ENCODE data around the gene KLHDC7B. TPM values are rescaled to one million over a fixed set of nuclear protein-coding genes. Genes with fewer than 3 reads are reported as not detected.

KLHDC7B gene
- polyA plus RNA-seq, 1 experiment = 0.04 TPM

GRCh38 chr22:50547263-50547985 is 1.7 kb downstream of the KLHDC7B start:
- Histone ChIP-seq H3K27me3 (ENCODE audit: control insufficient read depth, insufficient read depth, low read length) (peaks cover 52% of the 10 kb centered on the region), H3K27ac (ENCODE audit: low read depth, low read length) (no peak overlapping the region), H3K9me3 (ENCODE audit: control insufficient read depth, insufficient read depth, low read length) (no peaks in the 10 kb centered on the region; the same call in 1 of the 2 replicates), H3K4me3 (ENCODE audit: low read depth, low read length) (no peak overlapping the region)
- POLR2A ChIA-PET = interaction anchor here (0.6 to 1.5 kb wide), 2 partner anchors 8 to 22 kb away, joined by 3 to 4 read pairs; partner anchors contain the start of gene SCO2
- TF ChIP-seq CTCF (IDR thresholded peaks at IDR 0.05; ENCODE audit: low read depth, low read length) = no peak
- CTCF ChIA-PET = interaction anchor here (1.1 to 1.3 kb wide), 4 partner anchors 13 to 74 kb away, joined by 3 to 5 read pairs (median 4); partner anchors contain the start of genes SCO2 and SYCE3
- DNase-seq (ENCODE audit: low read depth, low spot score) = no peak

DNA sequence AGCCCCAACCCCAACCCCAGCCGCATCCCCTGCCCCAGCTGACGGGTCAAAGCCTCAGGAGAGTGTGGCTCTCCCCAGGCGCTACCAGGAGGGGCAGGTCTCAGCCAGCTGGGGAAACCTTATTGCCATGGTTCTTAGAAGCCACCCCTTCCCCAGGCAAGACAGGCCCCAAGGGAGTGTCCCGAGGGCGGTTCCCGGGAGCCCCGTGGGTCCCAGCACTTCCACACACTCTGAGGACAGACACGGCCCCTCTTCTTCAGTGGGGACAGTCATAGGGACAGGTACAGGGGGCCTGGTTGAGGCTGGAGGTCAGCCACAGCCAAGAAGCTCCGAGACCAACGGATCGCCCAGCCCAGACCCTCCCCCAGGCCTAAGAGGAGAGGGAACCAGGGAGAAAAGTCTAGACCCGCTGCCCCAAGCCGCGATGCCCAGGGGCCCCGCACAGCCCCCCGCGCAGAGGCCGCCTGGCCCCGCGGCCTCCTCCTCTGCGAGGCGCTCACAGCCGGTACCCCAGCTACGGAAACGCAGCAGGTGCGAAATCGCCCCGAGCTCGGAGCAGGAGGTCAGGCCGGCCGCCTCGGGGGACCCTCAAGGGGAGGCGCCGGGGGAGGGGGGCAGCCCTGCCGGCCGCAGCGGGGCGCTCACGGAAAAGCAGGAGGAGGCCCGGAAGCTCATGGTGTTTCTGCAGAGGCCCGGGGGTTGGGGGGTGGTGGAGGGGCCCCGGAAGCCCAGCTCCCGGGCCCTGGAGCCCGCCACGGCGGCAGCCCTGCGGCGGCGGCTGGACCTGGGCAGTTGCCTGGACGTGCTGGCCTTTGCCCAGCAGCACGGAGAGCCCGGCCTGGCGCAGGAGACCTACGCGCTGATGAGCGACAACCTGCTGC is 2.6 kb downstream of the KLHDC7B start:
- no peak for TF ChIP-seq CTCF (IDR thresholded peaks at IDR 0.05; ENCODE audit: low read depth, low read length)
- Histone ChIP-seq H3K4me3 (ENCODE audit: low read depth, low read length) (no peak overlapping the region), H3K27ac (ENCODE audit: low read depth, low read length) (no peak overlapping the region), H3K9me3 (ENCODE audit: control insufficient read depth, insufficient read depth, low read length) (no peaks in the 10 kb centered on the region; the same call in 1 of the 2 replicates), H3K27me3 (ENCODE audit: control insufficient read depth, insufficient read depth, low read length) (peaks cover 54% of the 10 kb centered on the region)
- DNase-seq (ENCODE audit: low read depth, low spot score) = no peak
- CTCF ChIA-PET = interaction anchor here (1.1 to 3.3 kb wide), 5 partner anchors 12 to 73 kb away, joined by 3 to 11 read pairs (median 5); partner anchors contain the start of genes SCO2 and SYCE3
- POLR2A ChIA-PET = interaction anchor here (0.6 to 1.5 kb wide), 2 partner anchors 9 to 23 kb away, joined by 3 to 4 read pairs; partner anchors contain the start of gene SCO2

GRCh38 chr22:50548921-50549790 is 3.5 kb downstream of the KLHDC7B start:
- Histone ChIP-seq H3K27me3 (ENCODE audit: control insufficient read depth, insufficient read depth, low read length) (peaks cover 54% of the 10 kb centered on the region), H3K4me3 (ENCODE audit: low read depth, low read length) (no peak overlapping the region), H3K27ac (ENCODE audit: low read depth, low read length) (no peak overlapping the region), H3K9me3 (ENCODE audit: control insufficient read depth, insufficient read depth, low read length) (no peaks in the 10 kb centered on the region; the same call in 1 of the 2 replicates)
- CTCF ChIA-PET = interaction anchor here (3.3 kb wide), 1 partner anchor 14 kb away, joined by 11 read pairs; the partner anchor contains the start of gene SYCE3
- TF ChIP-seq CTCF (IDR thresholded peaks at IDR 0.05; ENCODE audit: low read depth, low read length) = no peak
- no peak for DNase-seq (ENCODE audit: low read depth, low spot score)
- POLR2A ChIA-PET = interaction anchor here (1.5 kb wide), 1 partner anchor 24 kb away, joined by 3 read pairs; the partner anchor contains the start of gene SCO2

DNA sequence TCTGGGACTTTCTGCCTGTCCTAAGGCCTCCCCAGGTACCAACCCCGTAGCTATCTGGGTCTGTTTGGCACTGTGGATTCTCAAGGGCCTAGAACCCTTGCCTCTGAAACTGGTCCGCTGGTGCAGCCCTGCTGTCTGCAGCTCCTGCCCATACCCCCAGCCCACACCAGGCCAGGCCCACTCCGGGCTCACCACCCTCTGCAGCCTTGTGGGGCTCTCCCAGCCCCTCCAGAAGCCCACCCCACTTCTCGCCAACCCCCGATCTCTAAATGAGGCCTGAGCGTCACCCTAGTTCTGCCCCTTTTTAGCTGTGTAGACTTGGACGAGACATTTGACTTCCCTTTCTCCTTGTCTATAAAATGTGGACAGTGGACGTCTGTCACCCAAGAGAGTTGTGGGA is 4.7 kb downstream of the KLHDC7B start:
- Histone ChIP-seq H3K27ac (ENCODE audit: low read depth, low read length) (no peak overlapping the region), H3K27me3 (ENCODE audit: control insufficient read depth, insufficient read depth, low read length) (peaks cover 52% of the 10 kb centered on the region), H3K9me3 (ENCODE audit: control insufficient read depth, insufficient read depth, low read length) (no peaks in the 10 kb centered on the region; the same call in 1 of the 2 replicates), H3K4me3 (ENCODE audit: low read depth, low read length) (no peak overlapping the region)
- POLR2A ChIA-PET = interaction anchor here (1.6 kb wide), 1 partner anchor 25 kb away, joined by 3 read pairs; the partner anchor contains the start of gene SCO2
- DNase-seq (ENCODE audit: low read depth, low spot score) = no peak
- CTCF ChIA-PET = interaction anchor here (3.3 kb wide), 1 partner anchor 13 kb away, joined by 11 read pairs; the partner anchor contains the start of gene SYCE3
- TF ChIP-seq CTCF (IDR thresholded peaks at IDR 0.05; ENCODE audit: low read depth, low read length) = no peak

All from AG04450 (cell line).